D721Med (cell line): Measurements from ENCODE around the gene STARD7.

ENCODE experiments used
- DNase-seq: peaks from one replicate; pipeline ENCODE4 v3.0.0; 2011; ENCODE audit warnings: low spot score; ENCODE audit not compliant: insufficient read length
- FAIRE-seq: peaks from 2 replicates; lab custom pipeline; 2011; peaks lifted over from hg19 to GRCh38; lab: Jason Lieb, UNC
- CTCF ChIP-seq: IDR thresholded peaks from 2 replicates; pipeline ENCODE4 v1.5.1; 2012; ENCODE audit warnings: mild to moderate bottlenecking, control low read depth; ENCODE audit not compliant: insufficient read depth; ENCODE audit errors: missing control alignments

The STARD7 gene

DNA sequence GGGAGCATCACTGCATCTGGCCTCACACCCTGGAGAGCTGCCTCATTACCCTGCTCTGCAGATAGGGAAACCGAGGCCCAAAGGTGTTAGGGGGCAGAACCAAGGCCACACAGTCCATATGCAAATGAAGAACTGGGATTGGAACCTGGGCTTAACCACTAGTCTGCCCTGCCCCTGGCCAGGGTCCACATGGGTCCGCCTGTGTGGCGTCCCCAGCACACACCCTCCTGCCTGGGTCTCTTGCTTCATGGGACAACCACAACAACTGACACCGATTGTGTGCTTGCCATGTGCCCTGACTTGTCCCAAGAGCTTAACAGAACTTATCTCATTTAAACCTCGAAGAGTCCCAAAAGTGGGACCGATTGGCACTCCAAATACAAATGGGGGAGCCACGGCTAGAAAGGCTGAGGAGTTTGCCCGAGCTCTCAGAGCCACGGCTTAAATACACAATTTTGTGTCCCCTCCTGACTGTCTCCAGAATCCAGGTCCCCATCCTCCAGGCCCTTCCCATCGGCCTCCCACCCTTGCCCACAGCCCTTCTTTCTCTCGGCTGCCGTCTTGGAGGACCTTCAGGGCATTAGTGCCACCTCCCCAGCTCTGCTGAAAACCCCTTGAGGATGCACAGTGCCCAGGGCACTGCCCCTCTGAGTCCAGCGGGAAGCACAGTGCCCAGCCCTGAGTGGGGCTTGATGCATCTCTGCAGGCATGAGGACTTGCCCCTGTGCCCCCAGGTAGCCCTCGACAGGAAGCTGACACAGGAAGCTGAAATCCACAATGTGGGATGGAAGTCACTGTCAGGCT, 57.6 kb downstream of the STARD7 start:
- FAIRE-seq, result no peak

GRCh38 chr2:96150007-96150640, 58.5 kb downstream of the STARD7 start:
- DNase-seq (no peak), FAIRE-seq (no peak)
- TF ChIP-seq CTCF, result no peak

More for the DNA sequence above, 57.6 kb downstream of the STARD7 start:
- TF ChIP-seq CTCF, result no peak
- DNase-seq, result no peak

GRCh38 chr2:96148410-96149217, 60.0 kb downstream of the STARD7 start:
- FAIRE-seq (no peak), DNase-seq (no peak)
- TF ChIP-seq CTCF, result no peak

- DNase-seq (no peak), FAIRE-seq (no peak)
- no peak for TF ChIP-seq CTCF
These were observed 60.9 kb downstream of the STARD7 start for GRCh38 chr2:96147593-96148201.

DNA sequence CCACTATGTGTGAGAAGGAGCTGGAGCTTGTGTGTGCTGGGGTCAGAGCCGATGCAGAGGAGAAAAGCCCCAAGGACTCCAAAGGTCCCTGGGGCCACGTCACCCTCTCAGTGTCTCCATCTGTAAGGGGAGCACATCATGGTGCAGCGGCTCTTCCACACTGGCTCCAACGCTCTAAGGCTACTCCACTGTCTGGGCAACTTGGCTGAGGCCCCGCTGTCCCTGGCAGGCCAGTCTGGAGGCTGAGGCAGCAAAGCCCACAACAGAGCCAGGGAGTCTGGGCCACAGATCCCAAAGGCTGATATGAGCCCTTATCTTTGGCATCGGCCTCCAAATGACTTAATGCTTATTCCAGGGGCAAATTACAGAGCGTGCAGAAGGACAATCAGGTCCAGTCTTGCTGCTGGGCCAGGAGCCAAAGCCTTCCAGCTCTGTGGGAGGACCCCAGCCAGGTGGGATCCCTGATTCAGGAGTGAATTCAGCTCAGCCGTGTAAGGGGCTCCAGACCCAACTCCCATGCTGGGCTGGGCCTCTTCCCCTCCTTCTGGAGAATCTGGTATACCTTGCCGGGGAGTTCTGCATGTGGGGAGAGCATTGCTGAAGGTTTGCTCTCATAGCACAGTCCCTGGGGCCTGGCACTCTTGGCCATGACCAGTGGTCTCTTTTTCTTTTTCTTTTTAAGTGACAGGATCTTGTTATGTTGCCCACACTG, 61.6 kb downstream of the STARD7 start:
- FAIRE-seq, result no peak
- DNase-seq, result no peak
- no peak for TF ChIP-seq CTCF

DNA sequence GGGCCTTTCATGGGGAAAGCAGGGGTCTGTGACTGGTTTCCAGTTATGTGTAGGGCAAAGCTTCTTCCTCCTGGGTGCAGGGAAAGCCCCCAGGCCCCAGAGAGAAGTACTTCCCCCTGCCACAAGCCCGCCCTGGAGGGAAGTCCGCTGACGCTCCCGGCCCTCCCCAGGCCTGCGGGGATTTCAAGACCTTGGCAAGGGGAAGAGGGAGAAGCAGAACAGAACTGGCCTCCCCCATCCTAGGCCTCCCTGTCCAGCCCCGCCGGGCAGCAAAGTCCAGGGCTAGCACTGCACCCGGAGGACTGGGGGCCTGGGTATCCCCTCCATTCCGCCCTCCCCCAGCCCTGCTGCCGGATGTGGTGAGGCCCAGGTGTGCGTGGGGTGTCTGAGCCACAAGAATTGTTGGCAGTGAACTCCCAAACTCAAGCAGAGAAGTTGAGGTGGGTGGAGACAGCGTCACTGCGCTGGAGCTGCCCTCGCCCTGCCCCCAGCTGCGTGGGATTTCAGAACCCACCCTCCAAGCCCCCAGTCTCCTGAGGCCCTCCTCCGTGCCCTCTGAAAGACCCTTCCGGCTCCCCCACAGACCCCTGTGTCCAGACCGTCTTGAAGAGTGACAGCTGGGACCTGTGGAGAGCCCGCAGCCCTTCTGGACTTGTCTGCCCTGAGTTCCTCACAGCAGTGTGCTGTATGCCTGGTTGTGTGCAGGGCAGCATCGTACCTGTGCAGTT, 62.3 kb downstream of the STARD7 start:
- no peak for TF ChIP-seq CTCF
- FAIRE-seq (no peak), DNase-seq (no peak)
